Uterus (tissue), 2 donors: ENCODE results near the gene SIMC1.

Source experiments
- CTCF ChIP-seq, 4 experiments: fragments of 200-600 bp in 2 of 4; fragments of 450-650 bp in 2 of 4; sonication (generic) in 2 of 4; IDR thresholded peaks; one replicate each; pipeline ENCODE4 v1.5.1; 2016 to 2019; ENCODE audit warnings: antibody characterized with exemption in 4 of 4, mild to moderate bottlenecking in 2 of 4, moderate library complexity in 1 of 4
- POLR2A ChIP-seq, 2 donors: fragments of 450-650 bp; IDR thresholded peaks; one replicate each; pipeline ENCODE4 v1.6.1; 2016; ENCODE audit warnings: antibody characterized with exemption in 2 of 2, mild to moderate bottlenecking in 1 of 2, moderate library complexity in 1 of 2

GRCh38 chr5:176381979-176382378, 143.8 kb downstream of the SIMC1 start:
- no peak for TF ChIP-seq CTCF (IDR thresholded peaks at IDR 0.05)
- no peak for TF ChIP-seq POLR2A (IDR thresholded peaks at IDR 0.05)
